ENCODE data around the gene PTPRT. TPM values are rescaled to one million over a fixed set of nuclear protein-coding genes. Genes with fewer than 3 reads are reported as not detected.

PTPRT gene
- total and polyA plus RNA-seq, 2 of the 13 experiments (the other 11 are each of a cell fraction or from before 2014, with no cell fraction given): under 0.01 to 0.09 TPM

- no peaks in the 10 kb centered on the region for H3K79me2 ChIP-seq (ENCODE audit: insufficient read depth, low read length)
- H3K4me3 ChIP-seq (replicated peaks in 1 of 3; ENCODE audit: insufficient read depth in 1 of 3, low read depth in 2 of 3, low read length in 3 of 3): no peak overlapping the region
These were observed 1095.9 kb downstream of the PTPRT start for GRCh38 chr20:42093542-42094440.

More at GRCh38 chr20:42093542-42094440, 1095.9 kb downstream of the PTPRT start:
- Histone ChIP-seq H3K36me3 (replicated peaks in 1 of 2; ENCODE audit: control insufficient read depth in 1 of 2, insufficient read depth in 2 of 2, low read length in 2 of 2) (no peaks in the 10 kb centered on the region), H4K20me1 (ENCODE audit: insufficient read depth, low read length) (no peaks in the 10 kb centered on the region), H3K9ac (ENCODE audit: insufficient read depth, low read depth, low read length) (no peak overlapping the region), H3K9me3 (ENCODE audit: low read length) (no peaks in the 10 kb centered on the region), H3K4me1 (ENCODE audit: insufficient read depth, low read length) (peaks cover 10% of the 10 kb centered on the region), H2AFZ (ENCODE audit: low read length) (no peak overlapping the region), H3K27ac (ENCODE audit: extremely low read length, insufficient read depth, low read length) (no peak overlapping the region), H3K27me3 (ENCODE audit: control insufficient read depth in 1 of 2, insufficient read depth in 2 of 2, low read length in 2 of 2) (no peaks in the 10 kb centered on the region), H3K4me2 (ENCODE audit: low read depth, low read length) (no peak overlapping the region)
- no peak for DNase-seq (ENCODE audit: low spot score)
- in situ Hi-C loops (cut with HindIII; ENCODE audit: extremely low pct_ligation_motif_present, low pct_unique_long_range_greater_than_20kb) (no loop called here), intact Hi-C loops (cut with micrococcal nuclease; ENCODE audit: unreplicated experiment) (no loop called here)
- ATAC-seq: no peak
- WGBS (ENCODE audit: low lambda C conversion rate): 42% methylated on average over 14 of the region's 14 CpGs
- no TSS peak for BruUV-seq (replicated peaks)
- CTCF ChIA-PET (ENCODE audit: low intra/inter-chr PET ratio, low total read pairs): no interaction called here
- TF ChIP-seq CBX2 (IDR thresholded peaks at IDR 0.05; ENCODE audit: low read depth, low read length) (no peak), CBX2 (CRISPR knock-in tag; IDR thresholded peaks at IDR 0.05; ENCODE audit: low read depth) (no peak), HES4 (CRISPR knock-in tag; IDR thresholded peaks at IDR 0.05; ENCODE audit: borderline replicate concordance) (no peak), NCOR1 (IDR thresholded peaks at IDR 0.05; ENCODE audit: borderline replicate concordance, low read length) (no peak), CC2D1A (CRISPR knock-in tag; IDR thresholded peaks at IDR 0.05) (no peak), ZFP82 (CRISPR knock-in tag; IDR thresholded peaks at IDR 0.05; ENCODE audit: borderline replicate concordance) (no peak), SMYD3 (CRISPR knock-in tag; IDR thresholded peaks at IDR 0.05) (no peak), ZNF589 (CRISPR knock-in tag; conservative IDR thresholded peaks at IDR 0.05) (no peak), TRIM22 (IDR thresholded peaks at IDR 0.05) (no peak), ZMAT5 (CRISPR knock-in tag; IDR thresholded peaks at IDR 0.05; ENCODE audit: borderline replicate concordance, low read depth) (no peak), ZNF615 (CRISPR knock-in tag; IDR thresholded peaks at IDR 0.05; ENCODE audit: borderline replicate concordance) (no peak), ELF1 (CRISPR knock-in tag; IDR thresholded peaks at IDR 0.05) (no peak)
- POLR2A ChIA-PET: no interaction called here
- FAIRE-seq: no peak
